GM18520 (cell line): ENCODE results near the gene OR9Q2.
"Not testable (repeated sequence)": the region's sequence is repeated elsewhere in the genome, so short reads cannot be mapped to it uniquely, and the experiment has no call there.

Source experiments
- ATAC-seq: cut with Tn5 transposase; IDR thresholded peaks from one replicate; pipeline ENCODE4 v1.9.1; 2021; ENCODE audit not compliant: unreplicated experiment

OR9Q2 gene

DNA sequence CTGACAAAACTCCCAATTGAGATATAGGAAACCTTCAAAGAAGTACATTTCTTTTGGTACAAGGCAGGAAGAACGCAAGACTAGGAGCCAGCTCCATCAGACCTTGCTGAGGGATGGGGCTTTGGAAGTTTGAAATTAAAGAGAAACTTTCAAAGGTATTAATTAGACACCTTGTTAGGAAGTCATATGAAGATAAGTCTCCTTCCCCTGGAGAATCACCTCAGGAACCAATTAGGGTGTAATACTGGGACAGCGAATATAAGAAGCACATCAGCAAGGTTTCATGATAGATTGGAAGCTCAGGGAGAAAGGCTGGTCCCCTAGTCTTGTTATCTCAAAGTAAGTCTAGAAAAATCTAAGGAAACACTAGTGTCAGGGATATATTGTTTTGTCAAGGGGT lies at the start of gene OR9Q2:
OR9Q2 (plus strand) TSS at position 301 of the 400 bp plus-strand sequence. CDS start 1,421 bp downstream, outside the sequence.
- no peak for ATAC-seq

GRCh38 chr11:58142761-58143160 lies 46.1 kb upstream of the OR9Q2 start:
- ATAC-seq = no peak

DNA sequence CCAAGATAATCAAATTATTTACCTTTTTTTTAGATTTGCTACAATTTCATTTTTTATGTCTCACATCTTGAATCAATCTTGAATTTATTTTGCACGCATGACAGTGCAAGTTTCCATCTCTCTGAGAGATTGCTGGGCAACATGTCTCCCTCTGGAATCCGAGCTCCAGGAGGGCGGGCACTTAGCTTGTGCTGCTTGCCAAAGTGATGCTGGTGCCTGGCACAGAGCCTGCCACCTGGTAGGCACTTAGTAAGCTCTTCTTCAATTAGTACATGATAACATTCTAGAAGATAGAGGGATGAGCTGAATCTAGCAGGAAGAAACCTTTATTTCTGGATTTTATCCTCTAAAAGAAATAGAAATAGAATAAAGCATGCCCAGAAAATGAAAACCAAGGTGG lies 36.1 kb upstream of the OR9Q2 start:
- no peak for ATAC-seq

DNA sequence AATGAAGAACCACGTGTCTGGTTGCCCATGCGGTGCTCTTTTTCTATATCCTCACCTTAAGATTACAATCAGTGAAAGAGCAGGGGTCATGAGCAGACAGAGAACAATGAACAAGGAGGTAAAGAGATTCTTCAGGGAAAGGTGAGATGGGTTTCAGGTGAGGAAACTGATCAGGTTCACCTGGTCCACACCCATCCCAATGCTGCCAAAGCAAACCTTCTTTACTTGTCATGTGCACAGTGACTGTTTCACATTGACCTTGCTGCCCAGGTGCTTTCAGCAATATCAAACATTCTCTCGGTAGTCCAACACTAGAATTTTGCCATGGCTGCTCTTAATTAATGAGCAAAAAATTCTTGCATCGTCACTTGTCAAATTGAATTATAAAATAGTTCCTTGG lies 24.5 kb upstream of the OR9Q2 start:
- no peak for ATAC-seq

GRCh38 chr11:58164990-58165389 lies 23.9 kb upstream of the OR9Q2 start:
- no peak for ATAC-seq

DNA sequence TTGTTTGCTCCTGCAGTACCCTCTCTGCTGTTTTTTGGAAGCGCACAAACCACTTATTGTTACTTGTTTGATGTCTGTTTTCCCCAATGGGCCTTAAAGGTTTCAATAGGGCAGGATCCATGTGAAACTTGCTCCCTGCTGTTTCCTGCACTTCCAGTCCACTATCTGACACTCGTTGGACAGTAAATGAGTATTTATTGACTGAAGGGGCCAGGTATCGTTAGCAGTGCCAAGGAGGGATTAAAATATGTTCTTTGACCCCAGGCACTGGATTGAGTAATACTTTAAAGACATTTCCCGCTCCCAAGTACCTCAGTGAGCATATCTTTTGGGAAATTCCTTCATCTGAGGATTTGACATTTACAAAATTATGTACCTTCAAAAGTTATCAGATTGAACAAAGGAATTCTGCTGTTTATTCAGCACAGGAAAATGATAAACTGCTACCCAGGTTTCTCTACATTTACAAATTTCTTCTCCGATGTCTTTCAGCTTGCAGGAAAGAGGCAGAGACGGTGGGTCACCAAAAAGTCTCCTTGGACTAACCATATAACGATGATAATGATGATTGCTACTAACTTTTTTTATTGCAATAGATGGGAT lies 23.3 kb upstream of the OR9Q2 start:
- ATAC-seq = no peak

DNA sequence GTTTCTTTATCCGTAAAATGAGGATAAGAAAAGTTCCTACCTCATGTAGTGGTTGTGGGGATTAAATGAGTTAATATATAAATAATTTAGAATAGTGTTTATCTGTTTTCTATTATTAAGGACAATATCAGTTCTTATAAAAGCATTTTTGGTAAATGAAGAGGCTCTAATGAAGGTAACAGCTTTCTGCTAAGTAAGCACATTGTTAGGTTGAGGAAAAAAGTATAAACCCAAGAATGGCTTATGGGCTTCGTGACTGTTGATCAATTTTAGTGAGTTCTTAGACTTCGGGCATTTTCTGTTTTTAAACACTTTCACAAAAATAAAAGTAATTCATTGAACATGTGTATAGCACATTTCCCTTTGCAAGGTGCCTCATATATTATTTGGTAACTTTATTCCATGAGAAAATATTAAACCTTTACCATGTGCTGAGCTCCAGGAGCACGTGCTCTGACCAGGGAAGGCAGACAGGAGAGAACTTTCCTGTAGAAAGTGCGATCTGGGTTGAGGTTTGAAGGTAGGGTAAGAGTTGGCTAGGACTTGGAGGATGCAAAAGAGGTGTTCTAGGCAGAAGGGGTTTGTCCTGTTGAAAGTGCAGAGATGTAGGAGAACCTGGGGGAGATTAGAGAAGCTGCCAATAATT lies 11.3 kb upstream of the OR9Q2 start:
- ATAC-seq = no peak

- ATAC-seq = no peak
Observed at GRCh38 chr11:58178444-58178843, 10.4 kb upstream of the OR9Q2 start.

- ATAC-seq = no peak
Observed at GRCh38 chr11:58179648-58180047, 9.2 kb upstream of the OR9Q2 start.

GRCh38 chr11:58186938-58187337 lies 1.9 kb upstream of the OR9Q2 start:
- no peak for ATAC-seq

GRCh38 chr11:58192229-58192628 lies 3.4 kb downstream of the OR9Q2 start:
- no peak for ATAC-seq

DNA sequence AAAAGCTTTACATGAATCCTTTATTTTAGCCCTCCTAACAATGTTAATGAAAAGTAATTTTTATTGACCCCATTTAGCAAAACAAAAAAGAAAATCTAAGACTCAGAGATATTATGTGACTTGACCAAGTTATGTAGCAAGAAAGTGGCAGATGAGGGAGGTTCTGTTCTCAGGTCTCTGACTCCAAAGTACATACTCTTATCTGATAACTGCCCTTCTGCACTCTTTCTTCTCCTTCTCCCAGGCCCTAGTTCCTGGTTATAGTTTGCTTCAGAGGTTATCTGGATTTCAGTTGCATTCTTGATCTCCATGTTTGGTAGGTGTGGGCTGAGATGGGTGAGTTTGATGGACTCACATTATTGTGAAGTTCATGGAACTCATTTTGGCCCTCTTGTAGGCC lies 4.5 kb downstream of the OR9Q2 start:
- ATAC-seq = no peak

DNA sequence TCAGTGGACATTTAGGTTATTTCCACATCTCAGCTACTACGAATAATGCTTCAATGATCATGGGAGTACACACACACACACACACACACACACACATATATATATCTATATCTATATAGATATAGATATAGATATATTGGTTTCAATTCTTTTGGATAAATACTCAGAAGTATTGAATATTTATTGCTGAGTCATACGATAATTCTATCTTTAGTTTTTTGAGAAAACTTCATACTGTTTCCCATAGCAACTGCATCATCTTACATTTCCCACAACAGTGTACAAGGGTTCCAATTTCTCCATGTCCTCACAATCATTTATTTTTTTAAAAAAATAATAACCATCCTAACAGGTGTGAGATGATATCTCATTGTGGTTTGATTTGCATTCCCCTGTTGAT lies 7.1 kb downstream of the OR9Q2 start:
- no peak for ATAC-seq

- no peak for ATAC-seq
Observed at GRCh38 chr11:58199271-58199670, 10.4 kb downstream of the OR9Q2 start.

- ATAC-seq = no peak
Observed at GRCh38 chr11:58204042-58204441, 15.2 kb downstream of the OR9Q2 start, which contains the start of gene OR1S2. OR1S2 (minus strand) TSS chr11:58204142; CDS start chr11:58204142, 0 bp downstream.

GRCh38 chr11:58212420-58212819 lies 23.6 kb downstream of the OR9Q2 start, which contains the start of gene OR1S1:
OR1S1 (plus strand) TSS chr11:58212720.
- not testable (repeated sequence) for ATAC-seq

- no peak for ATAC-seq
Observed at GRCh38 chr11:58216476-58216875, 27.6 kb downstream of the OR9Q2 start.

- no peak for ATAC-seq
Observed at GRCh38 chr11:58222721-58223120, 33.9 kb downstream of the OR9Q2 start.

- no peak for ATAC-seq
Observed at GRCh38 chr11:58227956-58228615, 39.2 kb downstream of the OR9Q2 start.
